Esophagus muscularis mucosa (tissue), 3 donors: ENCODE results near the gene DRD4.

ENCODE experiments used
- CTCF ChIP-seq, 3 experiments: fragments of 200-600 bp in 2 of 3; fragments of 450-650 bp in 1 of 3; sonication (generic) in 2 of 3; IDR thresholded peaks; one replicate each; pipeline ENCODE4 v1.5.1; 2017 to 2019; ENCODE audit warnings: antibody characterized with exemption in 3 of 3, mild to moderate bottlenecking in 2 of 3, moderate library complexity in 1 of 3
- POLR2A ChIP-seq: fragments of 450-650 bp; IDR thresholded peaks from one replicate; pipeline ENCODE4 v1.6.1; 2017; ENCODE audit warnings: antibody characterized with exemption, moderate library complexity, mild to moderate bottlenecking, low read depth
- POLR2AphosphoS5 ChIP-seq, 2 donors: sonication (generic); formaldehyde crosslinking; IDR thresholded peaks; one replicate each; pipeline ENCODE4 v1.6.1; 2017; ENCODE audit warnings: antibody characterized with exemption in 2 of 2

GRCh38 chr11:618856-619627, 18.0 kb upstream of the DRD4 start:
- TF ChIP-seq CTCF (IDR thresholded peaks at IDR 0.05) (no peak), POLR2A (no peak), POLR2AphosphoS5 (IDR thresholded peaks at IDR 0.05) (no peak)
